Mesothelial cell of epicardium (in vitro differentiated cells): ENCODE measurements around the gene BCHE. TPM values are rescaled to one million over a fixed set of nuclear protein-coding genes. Genes with fewer than 3 reads are reported as not detected.
"Not testable (repeated sequence)": the region's sequence is repeated elsewhere in the genome, so short reads cannot be mapped to it uniquely, and the experiment has no call there.

Source experiments
- DNase-seq, 2 experiments: peaks; one replicate each; pipeline ENCODE4 v3.0.0; 2021; ENCODE audit warnings: low spot score in 2 of 2; ENCODE audit not compliant: unreplicated experiment in 2 of 2
- H3K27ac Mint-ChIP-seq: 2 replicates; pipeline ENCODE4 v1.8.0; 2021; ENCODE audit warnings: mixed read lengths
- H3K27me3 Mint-ChIP-seq: 2 replicates; pipeline ENCODE4 v1.8.0; 2021; ENCODE audit warnings: low read depth, mixed read lengths
- H3K36me3 Mint-ChIP-seq: 2 replicates; pipeline ENCODE4 v1.8.0; 2021; ENCODE audit warnings: mixed read lengths
- H3K4me1 Mint-ChIP-seq: 2 replicates; pipeline ENCODE4 v1.8.0; 2021; ENCODE audit warnings: mixed read lengths
- H3K4me3 Mint-ChIP-seq: 2 replicates; pipeline ENCODE4 v1.8.0; 2021; ENCODE audit warnings: mild to moderate bottlenecking, moderate library complexity, mixed read lengths
- H3K9me3 Mint-ChIP-seq: 2 replicates; pipeline ENCODE4 v1.8.0; 2021; ENCODE audit warnings: mixed read lengths
- total RNA-seq: library from RNA; stranded (reverse); gene quantifications from 3 replicates; pipeline ENCODE4 v1.2.1, GENCODE V29; 2021
- TF ChIP-seq, protein P1 (sequence below): fragments of 200-600 bp; sonication (generic); IDR thresholded peaks from one replicate; pipeline ENCODE4 v1.5.0; 2021; ENCODE audit warnings: antibody characterized with exemption; ENCODE audit not compliant: unreplicated experiment

Gene BCHE
- total RNA-seq, 1 donor from 2014 or later, result 6.4 TPM

DNA sequence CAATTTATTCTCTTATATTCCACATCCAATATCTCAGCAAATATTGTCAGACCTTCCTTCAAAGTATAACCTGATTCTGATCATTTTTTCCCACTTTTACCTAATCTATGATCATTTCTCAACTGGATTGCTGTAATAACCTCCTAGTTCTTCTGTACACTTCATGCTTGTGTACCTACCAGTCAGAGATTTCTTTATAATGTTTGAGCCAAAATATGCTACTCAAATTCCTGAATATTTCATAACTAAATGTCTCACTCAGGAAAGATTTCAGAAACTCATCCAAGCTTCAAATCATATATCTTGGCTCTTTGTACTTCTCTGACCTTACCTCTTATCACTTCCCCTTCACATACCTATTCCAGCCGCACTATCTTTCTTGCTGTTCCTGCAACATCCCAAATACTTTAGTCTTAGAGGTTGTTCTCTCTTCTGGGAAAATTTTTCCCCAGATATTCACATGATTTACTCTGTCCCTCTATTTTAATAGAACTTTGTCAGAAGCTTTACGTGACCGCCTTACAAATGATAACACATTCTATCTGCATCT lies 20.0 kb downstream of the BCHE start:
- H3K36me3 Mint-ChIP-seq, result no peaks in the 10 kb centered on the region
- no peaks in the 10 kb centered on the region for H3K9me3 Mint-ChIP-seq
- TF ChIP-seq, protein P1, sequence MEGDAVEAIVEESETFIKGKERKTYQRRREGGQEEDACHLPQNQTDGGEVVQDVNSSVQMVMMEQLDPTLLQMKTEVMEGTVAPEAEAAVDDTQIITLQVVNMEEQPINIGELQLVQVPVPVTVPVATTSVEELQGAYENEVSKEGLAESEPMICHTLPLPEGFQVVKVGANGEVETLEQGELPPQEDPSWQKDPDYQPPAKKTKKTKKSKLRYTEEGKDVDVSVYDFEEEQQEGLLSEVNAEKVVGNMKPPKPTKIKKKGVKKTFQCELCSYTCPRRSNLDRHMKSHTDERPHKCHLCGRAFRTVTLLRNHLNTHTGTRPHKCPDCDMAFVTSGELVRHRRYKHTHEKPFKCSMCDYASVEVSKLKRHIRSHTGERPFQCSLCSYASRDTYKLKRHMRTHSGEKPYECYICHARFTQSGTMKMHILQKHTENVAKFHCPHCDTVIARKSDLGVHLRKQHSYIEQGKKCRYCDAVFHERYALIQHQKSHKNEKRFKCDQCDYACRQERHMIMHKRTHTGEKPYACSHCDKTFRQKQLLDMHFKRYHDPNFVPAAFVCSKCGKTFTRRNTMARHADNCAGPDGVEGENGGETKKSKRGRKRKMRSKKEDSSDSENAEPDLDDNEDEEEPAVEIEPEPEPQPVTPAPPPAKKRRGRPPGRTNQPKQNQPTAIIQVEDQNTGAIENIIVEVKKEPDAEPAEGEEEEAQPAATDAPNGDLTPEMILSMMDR, result no peak
- no peaks in the 10 kb centered on the region for H3K27me3 Mint-ChIP-seq
- no peak for DNase-seq
- peaks cover 2% of the 10 kb centered on the region for H3K4me1 Mint-ChIP-seq
- no peak overlapping the region for H3K4me3 Mint-ChIP-seq
- no peak overlapping the region for H3K27ac Mint-ChIP-seq

DNA sequence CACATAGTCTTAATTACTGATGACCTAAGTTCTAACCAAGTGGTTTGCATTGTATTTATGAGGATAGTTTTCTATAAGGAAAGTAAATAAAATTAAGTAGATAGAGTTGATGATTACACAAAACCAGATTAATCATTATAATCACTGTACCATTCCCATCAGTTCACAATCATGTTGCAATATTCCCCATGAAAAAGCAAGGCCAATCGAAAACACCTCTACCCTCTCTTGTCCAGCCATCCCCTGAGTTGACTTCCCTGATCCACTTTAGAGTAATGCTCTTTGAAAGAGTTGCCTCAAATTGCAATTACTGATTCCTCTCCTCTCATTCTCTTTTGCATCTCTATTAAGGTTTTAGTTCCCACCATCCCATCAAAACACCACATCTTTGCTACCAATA lies 21.0 kb downstream of the BCHE start:
- Mint-ChIP-seq H3K4me1 (peaks cover 2% of the 10 kb centered on the region), H3K9me3 (no peaks in the 10 kb centered on the region), H3K36me3 (no peaks in the 10 kb centered on the region), H3K27me3 (no peaks in the 10 kb centered on the region), H3K27ac (no peak overlapping the region), H3K4me3 (no peak overlapping the region)
- no peak for DNase-seq
- TF ChIP-seq, protein P1, result no peak

GRCh38 chr3:165815682-165816081 lies 21.5 kb downstream of the BCHE start:
- DNase-seq, result no peak
- no peaks in the 10 kb centered on the region for H3K27me3 Mint-ChIP-seq

GRCh38 chr3:165814380-165814779 lies 22.8 kb downstream of the BCHE start:
- Mint-ChIP-seq H3K36me3 (no peaks in the 10 kb centered on the region), H3K4me1 (no peaks in the 10 kb centered on the region), H3K4me3 (no peak overlapping the region), H3K9me3 (no peaks in the 10 kb centered on the region), H3K27ac (no peak overlapping the region), H3K27me3 (no peaks in the 10 kb centered on the region)
- DNase-seq, result no peak
- TF ChIP-seq, protein P1, result no peak

More at GRCh38 chr3:165815682-165816081, 21.5 kb downstream of the BCHE start:
- Mint-ChIP-seq H3K36me3 (no peaks in the 10 kb centered on the region), H3K27ac (no peak overlapping the region), H3K4me3 (no peak overlapping the region), H3K4me1 (peaks cover 2% of the 10 kb centered on the region), H3K9me3 (no peaks in the 10 kb centered on the region)
- TF ChIP-seq, protein P1, result no peak

DNA sequence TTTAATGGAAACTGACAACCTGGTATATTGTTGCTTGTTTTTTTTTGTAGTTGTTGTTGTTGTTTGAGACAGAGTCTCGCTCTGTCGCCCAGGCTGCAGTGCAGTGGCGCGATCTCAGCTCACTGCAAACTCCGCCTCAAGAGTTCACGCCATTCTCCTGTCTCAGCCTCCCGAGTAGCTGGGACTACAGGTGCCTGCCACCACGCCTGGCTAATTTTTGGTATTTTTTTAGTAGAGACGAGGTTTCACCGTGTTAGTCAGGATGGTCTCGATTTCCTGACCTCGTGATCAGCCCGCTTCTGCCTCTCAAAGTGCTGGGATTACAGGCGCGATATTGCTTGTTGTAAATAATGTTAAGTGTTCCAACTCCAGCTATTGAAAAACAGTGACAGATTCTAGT lies 29.3 kb downstream of the BCHE start:
- H3K4me3 Mint-ChIP-seq, H3K27ac Mint-ChIP-seq, H3K9me3 Mint-ChIP-seq, H3K27me3 Mint-ChIP-seq, H3K36me3 Mint-ChIP-seq, DNase-seq, H3K4me1 Mint-ChIP-seq: not testable (repeated sequence)

DNA sequence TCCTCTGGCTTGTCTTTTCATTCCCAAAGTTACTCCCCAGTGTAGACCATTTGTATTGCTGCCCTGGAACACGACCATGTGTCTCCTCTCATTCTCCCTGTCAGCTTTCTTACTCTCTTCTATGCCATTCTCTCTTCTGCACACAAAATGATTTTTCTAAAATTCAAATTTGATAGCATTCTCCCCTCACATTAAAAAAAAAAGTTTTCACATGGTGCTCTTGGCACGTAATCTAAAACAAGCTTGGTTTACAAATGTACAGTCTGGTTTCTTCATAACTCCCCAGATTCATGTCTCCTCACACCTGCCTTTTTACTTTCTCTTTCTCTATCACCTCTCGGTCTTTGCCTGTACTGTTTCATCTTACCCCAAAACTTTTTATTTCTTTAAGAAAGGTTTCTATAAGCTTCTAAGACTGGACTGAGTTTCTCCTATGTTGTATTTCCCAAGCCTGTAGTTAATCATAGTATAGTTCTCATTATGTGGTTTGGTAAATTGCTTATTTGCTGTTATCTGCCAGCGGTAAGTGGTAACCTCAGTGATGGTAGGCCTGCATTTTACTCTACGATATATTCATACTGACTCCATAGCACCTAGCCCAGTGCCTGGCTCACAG lies 31.2 kb downstream of the BCHE start:
- no peaks in the 10 kb centered on the region for H3K9me3 Mint-ChIP-seq
- H3K4me1 Mint-ChIP-seq, result no peaks in the 10 kb centered on the region
- no peaks in the 10 kb centered on the region for H3K27me3 Mint-ChIP-seq
- DNase-seq, result no peak
- H3K36me3 Mint-ChIP-seq, result no peaks in the 10 kb centered on the region
- TF ChIP-seq, protein P1, result no peak
- H3K4me3 Mint-ChIP-seq, result no peak overlapping the region
- H3K27ac Mint-ChIP-seq, result no peak overlapping the region
